VCaP (cell line): ENCODE results near the gene MAGEF1.

Source experiments
- H3K27ac ChIP-seq: fragments of 450-650 bp; 2 replicates; pipeline ENCODE4 v1.5.1; 2017
- CTCF ChIP-seq: fragments of 450-650 bp; conservative IDR thresholded peaks from 2 replicates; pipeline ENCODE4 v1.5.1; 2017; ENCODE audit warnings: mild to moderate bottlenecking, moderate library complexity

Gene MAGEF1

GRCh38 chr3:184665101-184665500 is 46.8 kb downstream of the MAGEF1 start:
- H3K27ac ChIP-seq = no peak overlapping the region
- TF ChIP-seq CTCF = no peak

- H3K27ac ChIP-seq = no peak overlapping the region
- no peak for TF ChIP-seq CTCF
Observed at GRCh38 chr3:184663756-184664155, 48.1 kb downstream of the MAGEF1 start.

- TF ChIP-seq CTCF = no peak
- H3K27ac ChIP-seq = no peak overlapping the region
Observed at GRCh38 chr3:184663356-184663755, 48.5 kb downstream of the MAGEF1 start.

- no peak overlapping the region for H3K27ac ChIP-seq
- TF ChIP-seq CTCF = no peak
Observed at GRCh38 chr3:184662187-184662586, 49.7 kb downstream of the MAGEF1 start.

GRCh38 chr3:184660931-184661330 is 50.9 kb downstream of the MAGEF1 start:
- no peak overlapping the region for H3K27ac ChIP-seq
- TF ChIP-seq CTCF = no peak
